Ovary (tissue), 9 donors: ENCODE measurements around the gene UBE2E1. TPM values are rescaled to one million over a fixed set of nuclear protein-coding genes. Genes with fewer than 3 reads are reported as not detected.

Experiments
- DNase-seq, 5 donors: peaks; one replicate each; pipeline ENCODE4 v3.0.0-alpha.2; 2019 to 2020
- H3K27ac ChIP-seq, 2 donors: fragments of 200-600 bp; one replicate each; pipeline versions ENCODE4 v1.5.1 to v1.8.0; 2019 to 2022
- H3K27me3 ChIP-seq: fragments of 200-600 bp; one replicate; pipeline ENCODE4 v1.8.0; 2022
- H3K36me3 ChIP-seq: fragments of 200-600 bp; sonication (generic); one replicate; pipeline ENCODE4 v1.5.1; 2019
- H3K4me1 ChIP-seq: one replicate; pipeline ENCODE4 v1.8.1; 2013; ENCODE audit warnings: mild to moderate bottlenecking, moderate library complexity; ENCODE audit not compliant: insufficient read depth
- H3K4me3 ChIP-seq: fragments of 200-600 bp; sonication (generic); one replicate; pipeline ENCODE4 v1.5.1; 2017
- H3K9me3 ChIP-seq, 2 donors: fragments of 200-600 bp in 1 of 2; sonication (generic) in 1 of 2; one replicate each; pipeline versions ENCODE4 v1.5.1 to v1.8.1; 2013 to 2019; ENCODE audit warnings: mild to moderate bottlenecking in 1 of 2, moderate library complexity in 1 of 2
- CTCF ChIP-seq, 3 donors: fragments of 450-650 bp in 2 of 3; fragments of 200-600 bp in 1 of 3; IDR thresholded peaks; one replicate each; pipeline versions ENCODE4 v1.5.1 to v1.8.0; 2016 to 2022; ENCODE audit warnings: antibody characterized with exemption in 3 of 3, mild to moderate bottlenecking in 1 of 3
- EP300 ChIP-seq: sonication (generic); formaldehyde crosslinking; IDR thresholded peaks from one replicate; pipeline ENCODE4 v1.6.1; 2017; ENCODE audit warnings: antibody characterized with exemption
- POLR2A ChIP-seq: fragments of 450-650 bp; IDR thresholded peaks from one replicate; pipeline ENCODE4 v1.6.1; 2017; ENCODE audit warnings: antibody characterized with exemption, mild to moderate bottlenecking, moderate library complexity
- WGBS, 3 donors: extraction: QIAGEN DNeasy Blood & Tissue Kit in 1 of 3; methylation state at CpG; one replicate each; pipeline versions ENCODE4 v1.1.5 to v1.1.7; 2013 to 2017; 5-methylcytosine and 5-hydroxymethylcytosine counted together
- intact Hi-C, 4 donors: fragments of 100-400 bp; cut with DNase I; formaldehyde crosslinking; loops; one replicate each; pipeline versions ENCODE4 v1.11.0 to v1.15.1; 2022 to 2023
- polyA plus RNA-seq, 2 donors: library from polyadenylated mRNA; stranded (reverse); fragments of 200-250 nt in 1 of 2; fragments of 350-450 nt in 1 of 2; fragmentation: Illumina TruSeq in 1 of 2; extraction: RNeasy Lipid Tissue Mini Kit (QIAGEN cat#74804) in 1 of 2; gene quantifications; one replicate each; pipeline ENCODE4 v1.2.3, GENCODE V29; 2013 to 2014
- total RNA-seq, 7 donors: library from RNA; depleted of rRNA in 2 of 7; stranded (reverse); fragments of >200 nt in 2 of 7; fragmentation: NEBNext Ultra II Directional in 3 of 7; extraction: Animal tissue kit (Norgen Biotek cat#: 25700) in 3 of 7; gene quantifications; one replicate each; pipeline versions ENCODE4 v1.1.0 to v1.2.4, GENCODE V29; 2016 to 2023
- donor health status: DM: no; HTN: no; CAD: no; lungs with moderate emphysema.
- donor health status: DM: no; HTN: no; CAD: no.
- donor health status: Bipolar disorder and iron deficiency.
- donor health status: DM: yes; HTN: yes; CAD: no.
- donor health status: DM: no; HTN: no; CAD: no.
- donor health status: DM: yes; HTN: yes; CAD: no.

The UBE2E1 gene
- total and polyA plus RNA-seq, 9 donors, result 65.2 to 133 (median 76.7) TPM

GRCh38 chr3:23806534-23807423, 1.0 kb downstream of the UBE2E1 start:
- TF ChIP-seq CTCF (IDR thresholded peaks at IDR 0.05) (no peak), POLR2A (no peak), EP300 (no peak)
- peak overlapping the region; percentile 83 for H3K27ac ChIP-seq
- WGBS, 3 donors, result 1% methylated on average over 52 to 70 of the region's 71 CpGs
- peak overlapping the region; percentile 80 for H3K4me3 ChIP-seq
- no peaks in the 10 kb centered on the region for H3K27me3 ChIP-seq
- H3K9me3 ChIP-seq, result no peaks in the 10 kb centered on the region
- H3K4me1 ChIP-seq, result peaks cover 4% of the 10 kb centered on the region
- H3K36me3 ChIP-seq, result no peaks in the 10 kb centered on the region
- DNase-seq, result peak; percentile 39 to 66 (median 64)
- intact Hi-C loops, result no loop called here

DNA sequence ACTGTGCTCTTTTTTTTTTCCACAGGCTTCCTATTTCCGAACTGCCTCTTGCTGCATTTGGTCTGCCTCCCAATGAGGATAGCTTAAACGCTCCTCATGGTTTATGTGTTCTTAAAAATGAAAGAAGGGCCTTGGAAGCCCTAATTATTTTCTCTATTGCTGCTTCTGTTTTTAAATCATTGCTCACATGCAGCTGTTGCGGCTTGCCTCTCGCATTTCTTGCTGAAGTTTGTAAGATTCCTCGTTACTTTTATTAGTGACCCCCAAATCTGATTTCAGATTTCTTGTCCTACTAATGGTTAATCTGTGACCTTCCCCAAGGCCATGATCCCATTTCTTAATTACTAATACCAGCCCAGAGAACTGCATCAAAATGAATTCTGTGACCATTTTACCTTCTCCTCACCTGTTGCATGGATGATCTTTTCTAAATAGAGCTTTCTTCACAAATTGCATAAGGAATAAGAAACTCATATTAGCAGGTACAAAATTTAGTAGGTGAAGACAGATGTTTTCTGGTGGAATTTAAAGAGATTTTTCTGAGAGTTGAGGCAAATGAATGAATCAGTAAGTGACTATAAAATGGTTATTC, 1.8 kb downstream of the UBE2E1 start:
- intact Hi-C loops, result no loop called here
- no peaks in the 10 kb centered on the region for H3K36me3 ChIP-seq
- H3K4me3 ChIP-seq, result peak overlapping the region; percentile 80
- no peaks in the 10 kb centered on the region for H3K9me3 ChIP-seq
- no peak for TF ChIP-seq EP300
- TF ChIP-seq CTCF (IDR thresholded peaks at IDR 0.05), result no peak
- no peak for TF ChIP-seq POLR2A
- DNase-seq, result no peak
- H3K4me1 ChIP-seq, result peaks cover 4% of the 10 kb centered on the region
- no peak overlapping the region for H3K27ac ChIP-seq
- no peaks in the 10 kb centered on the region for H3K27me3 ChIP-seq
- WGBS, 3 donors, result 4 to 11% (median 7%) methylated on average over 5 of the region's 5 CpGs

DNA sequence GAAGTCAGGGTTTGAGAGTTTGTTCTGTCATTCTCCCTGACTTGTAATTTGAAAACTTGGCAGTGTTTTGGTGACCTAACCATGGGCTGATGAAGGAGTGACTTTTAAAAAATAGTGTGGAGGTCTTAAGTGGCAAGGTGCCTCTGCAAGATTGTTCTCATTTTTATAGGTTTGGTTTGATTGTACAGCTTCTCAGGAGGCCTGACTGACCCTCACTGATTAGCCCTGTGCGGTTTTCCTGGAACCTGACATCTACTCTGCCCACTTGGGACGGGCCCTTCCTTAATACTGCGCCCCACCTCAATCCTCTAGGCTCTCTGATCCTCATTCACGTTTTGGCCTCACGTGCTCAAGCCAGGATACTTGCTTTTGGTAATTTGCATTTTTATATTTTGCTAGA, 2.8 kb downstream of the UBE2E1 start:
- no peaks in the 10 kb centered on the region for H3K36me3 ChIP-seq
- 79 to 85% (median 83%) methylated on average over 5 of the region's 5 CpGs for WGBS, 3 donors
- no peak for TF ChIP-seq POLR2A
- TF ChIP-seq EP300, result no peak
- no peak for TF ChIP-seq CTCF (IDR thresholded peaks at IDR 0.05)
- no peak overlapping the region for H3K27ac ChIP-seq
- no peaks in the 10 kb centered on the region for H3K27me3 ChIP-seq
- no peak overlapping the region for H3K4me3 ChIP-seq
- no peak for DNase-seq
- intact Hi-C loops, result no loop called here
- H3K4me1 ChIP-seq, result peaks cover 4% of the 10 kb centered on the region
- no peaks in the 10 kb centered on the region for H3K9me3 ChIP-seq

GRCh38 chr3:23809294-23809693, 3.5 kb downstream of the UBE2E1 start:
- Histone ChIP-seq H3K27me3 (no peaks in the 10 kb centered on the region), H3K4me1 (peaks cover 4% of the 10 kb centered on the region), H3K36me3 (no peaks in the 10 kb centered on the region), H3K27ac (no peak overlapping the region), H3K9me3 (no peaks in the 10 kb centered on the region), H3K4me3 (no peak overlapping the region)
- WGBS, 3 donors, result 70 to 78% (median 77%) methylated on average over 2 of the region's 2 CpGs
- TF ChIP-seq EP300 (no peak), CTCF (IDR thresholded peaks at IDR 0.05) (no peak), POLR2A (no peak)
- DNase-seq, result no peak
- intact Hi-C loops, result no loop called here
